ENCODE measurements around the gene ZDHHC11B. TPM values are rescaled to one million over a fixed set of nuclear protein-coding genes. Genes with fewer than 3 reads are reported as not detected.

The ZDHHC11B gene
- total and polyA plus RNA-seq, 2 of the 13 experiments (the other 11 are each of a cell fraction or from before 2014, with no cell fraction given) = 0.11 to 0.12 TPM

- TF ChIP-seq ZNF24 (IDR thresholded peaks at IDR 0.05) (no peak), ZNF160 (CRISPR knock-in tag; IDR thresholded peaks at IDR 0.05) (no peak), ZNF784 (CRISPR knock-in tag; IDR thresholded peaks at IDR 0.05; ENCODE audit: borderline replicate concordance) (no peak), NFIB (CRISPR knock-in tag; IDR thresholded peaks at IDR 0.05; ENCODE audit: borderline replicate concordance) (no peak), ATF7 (IDR thresholded peaks at IDR 0.05) (no peak), ATF7 (CRISPR knock-in tag; IDR thresholded peaks at IDR 0.05) (0 out of 2 replicates have a peak, but pooled peaks have one; percentile 64), ATF4 (CRISPR knock-in tag; IDR thresholded peaks at IDR 0.05) (no peak), DBP (CRISPR knock-in tag; IDR thresholded peaks at IDR 0.05; ENCODE audit: not compliant biosample characterization) (no peak), MAX (IDR thresholded peaks at IDR 0.05) (0 out of 2 replicates have a peak, but pooled peaks have one; percentile 6), ZNF30 (CRISPR knock-in tag; IDR thresholded peaks at IDR 0.05) (0 out of 2 replicates have a peak, but pooled peaks have one; percentile 10), TCF7L2 (IDR thresholded peaks at IDR 0.05; ENCODE audit: low read depth, low read length) (no peak), ASH2L (IDR thresholded peaks at IDR 0.05; ENCODE audit: insufficient read length, low read depth, low read length) (peak; percentile 21)
Measured at GRCh38 chr5:757346-757930, 27.1 kb downstream of the ZDHHC11B start (continued).
